Measurements from ENCODE around the gene RBP5. TPM values are rescaled to one million over a fixed set of nuclear protein-coding genes. Genes with fewer than 3 reads are reported as not detected.

The RBP5 gene
- total and polyA plus RNA-seq, 12 donors: 2.0 to 17.8 (median 9.1) TPM

GRCh38 chr12:7154042-7154441 is 25.4 kb upstream of the RBP5 start:
- no peaks in the 10 kb centered on the region for H3K4me1 ChIP-seq (replicated peaks in 1 of 2)
- intact Hi-C loops (cut with DNase I): no loop called here
- 81 to 94% (median 88%) methylated on average over 6 of the region's 6 CpGs for WGBS, 4 donors
- TF ChIP-seq POLR2A (IDR thresholded peaks at IDR 0.05) (no peak), CTCF (IDR thresholded peaks at IDR 0.05) (no peak)
- DNase-seq: peak in 1 of 7 donors; percentile 46
- H3K9me3 ChIP-seq (replicated peaks in 1 of 3): no peaks in the 10 kb centered on the region
- peak overlapping the region in 1 of 5 donors; percentile 26 for H3K27ac ChIP-seq
- no peak overlapping the region for H3K4me3 ChIP-seq
- H3K27me3 ChIP-seq: no peaks in the 10 kb centered on the region
- peaks cover 0 to 55% of the 10 kb centered on the region in 2 donors for H3K36me3 ChIP-seq (replicated peaks in 1 of 2)

- H3K27ac ChIP-seq: no peak overlapping the region
- H3K4me3 ChIP-seq: no peak overlapping the region
- WGBS, 4 donors: 86 to 90% (median 87%) methylated on average over 4 of the region's 4 CpGs
- no peaks in the 10 kb centered on the region for H3K9me3 ChIP-seq (replicated peaks in 1 of 3)
- no peaks in the 10 kb centered on the region for H3K4me1 ChIP-seq (replicated peaks in 1 of 2)
- H3K36me3 ChIP-seq (replicated peaks in 1 of 2): peaks cover 0 to 63% of the 10 kb centered on the region in 2 donors
- no peaks in the 10 kb centered on the region for H3K27me3 ChIP-seq
- DNase-seq: no peak
- TF ChIP-seq CTCF (IDR thresholded peaks at IDR 0.05): no peak
- TF ChIP-seq POLR2A (IDR thresholded peaks at IDR 0.05): no peak
- intact Hi-C loops (cut with DNase I): no loop called here
Measured at GRCh38 chr12:7152818-7153217, 24.1 kb upstream of the RBP5 start.

- intact Hi-C loops (cut with DNase I): no loop called here
- TF ChIP-seq POLR2A (IDR thresholded peaks at IDR 0.05) (no peak), CTCF (IDR thresholded peaks at IDR 0.05) (no peak)
- Histone ChIP-seq H3K4me3 (no peak overlapping the region), H3K27ac (no peak overlapping the region), H3K4me1 (replicated peaks in 1 of 2) (no peaks in the 10 kb centered on the region), H3K27me3 (no peaks in the 10 kb centered on the region), H3K9me3 (replicated peaks in 1 of 3) (no peaks in the 10 kb centered on the region), H3K36me3 (replicated peaks in 1 of 2) (peaks cover 0 to 69% of the 10 kb centered on the region in 2 donors)
- 71 to 85% (median 73%) methylated on average over 6 of the region's 6 CpGs for WGBS, 4 donors
- peak in 2 of 7 donors; percentile 50 to 63 for DNase-seq
Measured at GRCh38 chr12:7151532-7151931, 22.8 kb upstream of the RBP5 start.

GRCh38 chr12:7150841-7151240 is 22.2 kb upstream of the RBP5 start:
- H3K4me3 ChIP-seq: no peak overlapping the region
- 80 to 95% (median 91%) methylated on average over 1 to 6 of the region's 6 CpGs for WGBS, 4 donors
- no peak overlapping the region for H3K27ac ChIP-seq
- DNase-seq: no peak
- H3K36me3 ChIP-seq (replicated peaks in 1 of 2): peaks cover 0 to 72% of the 10 kb centered on the region in 2 donors
- no peak for TF ChIP-seq POLR2A (IDR thresholded peaks at IDR 0.05)
- no peak for TF ChIP-seq CTCF (IDR thresholded peaks at IDR 0.05)
- H3K27me3 ChIP-seq: no peaks in the 10 kb centered on the region
- intact Hi-C loops (cut with DNase I): no loop called here
- no peaks in the 10 kb centered on the region for H3K9me3 ChIP-seq (replicated peaks in 1 of 3)
- no peaks in the 10 kb centered on the region for H3K4me1 ChIP-seq (replicated peaks in 1 of 2)

Data from adrenal gland (tissue), 12 donors.